NOMO-1 treated with dmso at 0.1 percent for 144 hours (cell line): Measurements from ENCODE around the gene DRAP1.
"Not testable (repeated sequence)": the region's sequence is repeated elsewhere in the genome, so short reads cannot be mapped to it uniquely, and the experiment has no call there.

ENCODE experiments used
- DNase-seq: peaks from one replicate; lab custom pipeline; 2025; ENCODE audit not compliant: unreplicated experiment; lab: John Stamatoyannopoulos, UW

Gene DRAP1

DNA sequence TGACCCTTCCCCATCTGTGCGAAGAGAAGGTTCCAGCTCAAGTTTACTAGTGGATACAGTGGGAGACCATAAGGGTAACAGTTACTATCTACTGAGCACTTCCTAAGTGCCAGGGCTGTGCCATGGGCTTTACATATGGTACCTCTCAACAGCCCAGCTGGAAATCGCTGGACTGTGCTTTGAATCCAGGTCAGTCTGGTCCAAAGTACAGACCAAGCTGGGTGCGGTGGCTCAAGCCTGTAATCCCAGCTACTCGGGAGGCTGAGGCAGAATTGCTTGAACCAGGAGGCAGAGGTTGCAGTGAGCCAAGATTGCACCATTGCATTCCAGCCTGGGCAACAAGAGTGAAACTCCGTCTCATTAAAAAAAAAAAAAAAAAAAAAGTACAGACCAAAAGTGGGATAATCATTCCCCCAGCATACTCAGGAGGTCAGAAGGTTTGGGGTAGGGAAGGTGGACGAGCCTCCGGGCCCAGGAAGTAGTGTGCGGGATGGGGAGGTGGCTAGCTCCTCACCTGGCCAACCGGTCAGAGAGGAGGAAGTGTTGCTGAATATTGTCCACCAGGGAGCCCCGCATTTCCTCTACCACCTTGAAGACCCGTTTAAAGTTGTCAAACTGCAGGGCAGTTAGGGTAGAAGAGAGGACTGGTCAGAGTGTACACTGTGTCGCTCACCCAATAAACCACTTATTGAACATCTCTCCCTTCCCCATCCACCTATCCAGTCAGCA, 33.3 kb upstream of the DRAP1 start:
- DNase-seq = no peak

DNA sequence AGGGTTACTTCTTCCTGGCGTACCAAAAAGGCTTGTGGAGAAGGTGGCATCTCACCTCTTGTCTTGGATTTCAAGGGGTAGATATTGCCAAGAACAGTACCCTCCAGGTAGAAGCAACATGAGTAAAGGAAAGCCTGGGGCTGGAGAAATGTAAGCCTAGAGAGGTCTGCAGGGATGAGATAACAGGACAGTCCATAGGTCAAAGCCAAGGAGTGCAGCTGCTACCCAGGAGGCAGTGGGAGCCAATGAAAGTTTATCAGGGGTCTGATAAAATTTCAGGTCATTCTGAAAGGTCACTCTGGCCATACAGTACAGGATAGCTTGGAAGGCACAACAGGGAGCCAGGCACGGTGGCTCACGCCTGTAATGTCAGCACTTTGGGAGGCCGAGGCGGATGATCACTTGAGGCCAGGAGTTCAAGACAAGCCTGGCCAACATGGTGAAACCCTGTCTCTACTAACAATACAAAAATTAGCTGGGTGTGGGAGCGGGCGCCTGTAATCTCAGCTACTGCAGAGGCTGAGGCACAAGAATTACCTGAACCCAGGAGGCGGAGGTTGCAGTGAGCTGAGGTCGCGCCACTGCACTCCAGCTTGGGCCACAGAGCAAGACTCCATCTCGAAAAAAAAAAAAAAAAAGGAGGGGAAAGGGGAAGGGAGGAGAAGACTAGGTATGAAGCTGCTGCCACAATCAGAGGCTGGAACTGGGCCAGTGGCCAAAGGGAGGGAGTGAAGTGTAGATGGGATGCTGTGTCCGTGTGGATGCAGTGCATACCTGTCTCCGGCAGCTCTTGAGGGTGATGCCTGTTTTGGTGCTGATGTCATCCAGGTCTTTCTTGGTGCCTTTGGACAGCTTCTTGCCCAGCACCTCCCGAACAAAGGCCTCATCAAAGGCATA, 32.2 kb upstream of the DRAP1 start:
- no peak for DNase-seq

DNA sequence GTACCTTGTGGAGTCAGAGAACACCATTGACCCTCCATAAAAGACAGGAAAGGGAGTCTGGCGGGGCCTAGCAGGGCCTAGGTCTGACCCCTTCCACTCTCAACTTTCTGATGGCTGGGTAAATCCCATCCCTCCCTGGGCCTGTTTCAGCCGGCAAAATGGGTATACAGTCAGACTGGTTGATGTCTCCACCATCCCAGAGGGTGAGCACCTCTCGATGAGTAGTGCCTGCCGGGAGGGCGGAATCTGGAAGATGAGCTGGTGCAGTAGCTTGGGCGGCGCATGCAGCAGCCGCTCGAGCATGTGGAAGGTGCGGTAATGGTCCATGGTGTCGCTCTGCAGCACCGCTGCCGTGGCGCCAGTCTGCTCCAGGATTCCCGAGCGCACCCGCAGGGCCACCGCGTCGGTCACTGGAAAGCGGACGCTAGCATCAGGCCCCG, 31.5 kb upstream of the DRAP1 start:
- DNase-seq = no peak

DNA sequence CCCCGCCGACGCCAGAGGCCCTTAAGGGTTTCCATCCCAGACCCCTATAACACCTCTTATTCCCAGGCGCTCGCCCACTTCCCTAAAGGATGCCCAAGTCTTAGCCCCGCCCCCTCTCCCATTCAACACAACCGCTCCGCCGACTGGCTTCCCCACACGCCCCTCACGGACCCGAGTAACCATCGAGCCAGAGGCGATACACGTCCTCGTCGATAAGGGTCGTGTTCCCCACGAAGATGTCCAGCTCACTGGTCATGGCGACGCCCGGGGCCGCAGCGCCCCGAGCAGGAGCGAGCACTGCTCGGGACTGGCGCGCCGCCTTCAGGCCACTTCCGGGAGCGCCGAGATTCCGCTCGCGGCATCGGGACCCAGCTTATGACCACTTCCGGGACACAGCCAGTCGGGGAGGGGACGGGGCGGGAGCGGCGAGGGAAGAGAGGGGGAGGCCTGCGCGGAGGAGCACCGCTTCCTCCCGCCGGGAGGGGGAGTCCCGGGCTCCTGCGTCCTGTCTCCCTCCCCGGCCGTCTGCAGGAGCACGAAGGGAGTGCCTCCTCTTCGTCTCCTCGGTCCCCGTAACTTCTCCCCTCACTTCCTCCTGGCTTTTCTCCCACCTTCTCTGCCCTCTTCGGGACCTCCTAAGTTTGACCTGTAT, 30.9 kb upstream of the DRAP1 start, which contains the start of gene FIBP:
TSS of gene FIBP (minus strand) at position 309 of the 652 bp plus-strand sequence. CDS start at position 256, 53 bp downstream.
- DNase-seq = peak; percentile 95

DNA sequence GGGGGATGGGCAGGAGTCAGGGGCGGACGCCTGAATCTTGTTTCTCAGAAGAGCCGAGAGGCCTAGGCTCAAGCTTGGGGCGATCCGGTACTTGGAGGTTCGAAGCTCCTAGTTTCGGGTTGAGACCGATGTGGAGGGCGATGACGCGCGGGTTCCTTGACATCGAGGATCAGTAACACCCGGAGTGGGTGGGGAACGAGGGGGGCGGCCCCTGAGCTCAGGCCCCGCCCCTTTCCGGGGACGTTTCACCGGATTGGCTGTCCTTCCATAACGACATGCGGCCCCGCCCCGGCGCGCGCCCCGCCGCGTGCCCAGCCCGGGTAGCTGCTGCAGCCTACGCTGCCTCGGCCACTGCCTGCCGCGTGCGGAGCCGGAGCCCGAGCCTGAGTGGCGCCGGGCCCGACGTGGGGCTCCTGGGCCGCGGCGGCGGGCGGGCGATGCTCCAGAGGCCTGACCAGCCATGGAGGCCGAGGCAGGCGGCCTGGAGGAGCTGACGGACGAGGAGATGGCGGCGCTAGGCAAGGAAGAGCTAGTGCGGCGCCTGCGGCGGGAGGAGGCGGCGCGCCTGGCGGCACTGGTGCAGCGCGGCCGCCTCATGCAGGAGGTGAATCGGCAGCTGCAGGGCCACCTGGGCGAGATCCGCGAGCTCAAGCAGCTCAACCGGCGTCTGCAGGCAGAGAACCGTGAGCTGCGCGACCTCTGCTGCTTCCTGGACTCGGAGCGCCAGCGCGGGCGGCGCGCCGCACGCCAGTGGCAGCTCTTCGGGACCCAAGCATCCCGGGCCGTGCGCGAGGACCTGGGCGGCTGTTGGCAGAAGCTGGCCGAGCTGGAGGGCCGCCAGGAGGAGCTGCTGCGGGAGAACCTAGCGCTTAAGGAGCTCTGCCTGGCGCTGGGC, 28.7 kb upstream of the DRAP1 start, which contains the start of gene CCDC85B:
TSS of gene CCDC85B (plus strand) at position 350 of the 895 bp plus-strand sequence. CDS start at position 461, 111 bp downstream.
- peak; percentile 85 for DNase-seq

DNA sequence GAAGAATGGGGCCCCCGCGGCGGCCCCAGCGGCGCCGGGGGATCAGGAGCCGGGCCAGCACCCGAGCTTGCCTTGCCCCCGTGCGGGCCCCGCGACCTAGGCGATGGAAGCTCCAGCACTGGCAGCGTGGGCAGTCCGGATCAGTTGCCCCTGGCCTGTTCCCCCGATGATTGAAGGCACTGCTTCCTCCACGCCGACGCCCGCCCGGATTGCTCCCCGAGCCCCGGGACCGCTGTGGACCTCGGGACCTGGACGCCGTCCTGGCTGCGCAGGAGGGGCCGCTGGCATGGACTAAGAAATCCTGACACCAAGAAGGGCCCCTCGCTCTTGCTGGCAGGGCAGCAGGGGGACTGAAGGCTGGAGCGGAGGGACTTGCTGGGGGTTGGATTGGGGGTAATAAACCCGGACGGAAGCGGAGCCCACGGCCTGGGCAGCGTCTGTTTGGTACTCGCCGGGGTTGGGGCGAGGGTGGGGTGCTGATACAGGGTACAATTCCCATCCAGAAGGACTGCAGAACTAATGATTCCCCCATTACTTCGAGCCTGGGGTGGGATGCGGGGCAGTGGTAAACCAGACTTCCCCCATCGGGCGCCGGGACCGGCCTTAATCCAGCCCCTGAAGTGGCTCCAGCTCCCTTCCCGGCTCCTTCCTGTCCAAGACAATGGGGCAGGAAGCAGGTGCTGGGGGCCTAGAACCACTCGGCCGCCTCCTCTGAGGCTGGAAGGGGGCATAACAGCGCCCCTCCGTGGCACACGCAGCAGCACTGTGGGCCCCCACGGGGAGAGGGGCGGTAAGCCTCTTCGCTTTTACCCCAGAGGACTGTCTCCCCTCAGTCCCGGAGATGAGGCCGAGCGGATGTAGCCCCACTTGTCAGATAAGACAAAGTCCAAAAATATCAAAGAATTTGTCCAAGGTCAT, 27.7 kb upstream of the DRAP1 start:
- no peak for DNase-seq

DNA sequence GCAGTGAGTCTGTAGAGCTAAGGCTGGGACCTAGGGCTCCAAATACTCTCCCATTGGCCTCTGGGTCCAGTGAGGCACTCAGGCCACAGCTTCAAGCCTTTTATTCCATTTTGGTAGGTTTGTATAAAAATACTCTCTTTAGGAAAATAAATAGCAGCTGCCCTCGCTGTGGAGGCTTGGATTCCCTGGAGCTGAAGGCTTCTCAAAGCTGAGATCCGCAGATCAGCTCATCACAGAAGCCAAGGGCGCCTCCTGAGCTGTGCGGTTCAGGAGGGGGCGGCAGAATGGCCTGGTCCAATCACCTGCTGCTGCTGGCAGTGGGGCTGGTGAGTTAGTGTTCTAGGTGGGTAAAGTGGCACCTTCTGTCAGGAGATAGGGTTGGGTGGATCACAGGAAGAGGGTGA, 27.1 kb upstream of the DRAP1 start:
- DNase-seq = not testable (repeated sequence)

DNA sequence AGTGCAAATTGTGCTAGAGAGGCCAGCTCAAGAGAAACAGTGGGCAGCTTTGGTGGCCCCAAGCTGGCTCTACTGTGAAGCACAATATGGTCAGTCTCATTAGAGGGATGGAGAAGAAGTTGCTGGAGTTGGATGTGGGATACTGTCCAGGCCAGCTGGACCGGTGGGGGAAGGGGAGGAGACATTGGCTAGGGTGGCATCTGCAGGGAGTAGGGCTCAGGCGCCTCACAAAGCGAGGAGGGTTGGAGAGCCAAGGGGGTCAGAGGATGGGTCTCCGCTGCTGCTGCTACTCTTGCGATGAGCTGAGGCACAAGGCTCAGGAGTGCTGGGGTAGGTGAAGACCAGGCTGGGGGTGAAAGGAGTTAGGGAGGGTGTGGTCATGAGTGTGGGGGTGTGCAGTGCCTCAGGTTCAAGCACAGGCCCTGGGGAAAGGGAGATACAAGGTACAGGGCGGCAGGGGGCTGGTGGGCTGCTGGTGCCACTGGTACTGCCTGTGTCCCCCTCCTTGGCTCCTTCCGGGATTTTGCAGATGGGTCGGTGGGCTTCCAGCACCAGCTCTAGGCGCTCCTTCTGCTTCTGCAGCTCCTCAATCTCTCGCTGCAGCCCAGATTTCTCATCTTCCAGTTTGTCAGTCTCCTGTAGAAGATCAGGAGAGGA, 26.4 kb upstream of the DRAP1 start:
- DNase-seq = no peak

DNA sequence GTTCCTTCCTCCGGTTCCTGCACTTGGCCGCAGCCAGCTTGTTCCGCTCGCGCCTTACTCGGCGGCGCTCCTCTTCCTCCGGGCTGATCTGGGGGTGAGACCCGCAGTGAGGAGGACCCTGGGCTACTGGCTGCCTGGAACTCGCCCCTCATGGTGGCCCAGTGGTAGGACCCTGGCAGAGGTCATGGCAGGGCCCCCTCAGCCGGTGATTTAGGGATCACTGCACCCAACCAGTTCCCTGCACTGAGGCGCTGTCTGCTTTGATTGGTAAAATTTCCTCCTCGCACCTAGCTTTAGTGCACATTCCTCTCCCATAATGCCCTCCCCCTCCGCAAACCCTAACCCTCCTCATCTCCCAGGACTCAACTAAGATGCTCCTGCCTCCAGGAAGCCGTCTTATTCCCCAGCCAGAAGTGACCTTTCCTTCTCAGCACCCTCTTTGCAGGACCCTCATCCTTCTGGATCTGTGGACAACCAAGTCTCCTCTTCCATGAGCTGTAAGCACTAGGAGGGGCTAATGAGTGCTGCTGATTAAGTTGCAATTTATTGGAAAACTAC, 25.1 kb upstream of the DRAP1 start:
- peak; percentile 21 for DNase-seq

DNA sequence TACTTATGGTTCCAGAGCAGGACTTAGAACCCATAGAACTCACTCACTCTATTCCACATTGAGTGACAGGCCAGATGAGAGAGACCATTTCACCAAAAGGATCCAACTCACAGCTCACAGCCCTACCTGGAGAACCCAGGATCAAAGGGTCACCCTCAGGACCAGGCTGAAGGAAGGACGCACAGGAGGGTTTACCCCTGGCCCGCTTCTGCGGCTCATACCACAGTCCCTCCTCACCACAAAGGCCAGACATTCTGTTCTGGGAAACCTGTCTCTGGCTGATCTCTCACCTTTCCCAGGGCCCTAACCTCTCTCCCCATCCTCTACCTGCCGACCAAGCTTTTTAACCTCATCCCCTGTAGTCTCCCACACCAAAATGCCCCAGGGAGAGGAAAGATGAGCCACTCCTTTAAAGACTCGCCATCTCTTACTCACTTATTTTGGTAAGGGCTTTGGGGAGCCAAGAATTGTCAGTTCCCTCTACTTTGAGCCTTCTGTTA, 23.7 kb upstream of the DRAP1 start:
- DNase-seq = no peak

DNA sequence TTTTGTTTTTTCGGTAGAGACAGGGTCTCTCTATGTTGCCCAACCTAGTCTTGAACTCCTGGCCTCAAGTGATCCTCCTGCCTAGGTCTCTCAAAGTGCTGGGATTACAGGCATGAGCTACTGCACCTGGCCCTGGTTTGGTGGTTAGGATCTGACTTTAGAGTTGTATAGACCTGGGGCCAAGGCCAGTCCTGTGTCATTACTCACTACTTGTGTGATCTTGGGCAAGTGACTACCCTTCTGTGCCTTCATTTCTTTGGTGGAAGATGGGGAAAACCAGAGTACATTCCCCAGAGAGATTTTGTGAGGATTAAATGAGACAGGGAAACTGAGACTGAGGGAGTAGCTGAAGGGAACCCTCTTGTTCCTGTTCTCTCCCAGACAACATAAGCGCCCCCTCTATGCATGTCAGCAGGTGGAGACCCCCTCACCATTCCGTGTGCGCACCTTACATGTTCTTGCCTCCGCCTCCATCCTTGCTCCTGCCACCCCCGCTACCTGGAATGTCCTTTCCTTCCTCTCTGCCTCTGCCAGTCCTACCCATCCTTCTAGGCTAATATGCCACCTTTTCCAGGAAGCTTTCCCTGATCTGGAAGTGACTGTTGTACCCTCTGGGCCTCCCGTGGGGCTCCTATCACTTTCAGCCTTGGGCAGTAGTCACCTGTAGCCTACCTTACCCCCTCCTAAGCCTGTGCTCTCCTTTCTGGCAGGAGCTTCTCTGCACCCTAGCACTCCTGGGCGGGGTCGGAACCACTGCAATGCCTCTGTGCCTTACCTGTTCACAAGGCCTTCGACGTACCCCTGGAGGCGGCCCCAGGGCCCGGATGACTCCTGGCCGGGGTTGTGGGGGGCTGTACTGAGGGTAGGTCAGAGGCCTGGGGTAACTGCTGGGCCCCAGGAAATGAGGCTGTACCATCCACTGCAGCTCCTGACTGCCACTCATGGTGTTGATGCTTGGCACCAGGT, 22.9 kb upstream of the DRAP1 start:
- DNase-seq = no peak

DNA sequence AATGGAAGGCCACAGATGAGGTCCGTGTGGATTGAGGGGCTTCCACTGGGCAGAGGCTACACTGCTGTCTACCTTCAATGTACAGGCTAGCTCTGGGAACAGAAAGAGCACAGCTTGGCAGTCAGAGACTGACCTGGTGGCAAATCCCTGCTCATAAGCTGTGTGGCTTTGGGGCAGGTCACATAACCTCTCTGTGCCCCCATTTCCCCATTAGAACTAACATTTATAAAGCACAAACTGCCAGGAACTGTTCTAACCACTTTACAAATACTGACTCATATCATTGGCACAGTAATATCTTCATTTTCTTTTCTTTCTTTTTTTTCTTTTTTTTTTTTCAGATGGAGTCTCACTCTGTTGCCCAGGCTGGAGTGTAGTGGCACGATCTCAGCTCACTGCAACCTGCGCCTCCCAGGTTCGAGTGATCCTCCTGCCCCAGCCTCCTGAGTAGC, 22.2 kb upstream of the DRAP1 start:
- DNase-seq = no peak

DNA sequence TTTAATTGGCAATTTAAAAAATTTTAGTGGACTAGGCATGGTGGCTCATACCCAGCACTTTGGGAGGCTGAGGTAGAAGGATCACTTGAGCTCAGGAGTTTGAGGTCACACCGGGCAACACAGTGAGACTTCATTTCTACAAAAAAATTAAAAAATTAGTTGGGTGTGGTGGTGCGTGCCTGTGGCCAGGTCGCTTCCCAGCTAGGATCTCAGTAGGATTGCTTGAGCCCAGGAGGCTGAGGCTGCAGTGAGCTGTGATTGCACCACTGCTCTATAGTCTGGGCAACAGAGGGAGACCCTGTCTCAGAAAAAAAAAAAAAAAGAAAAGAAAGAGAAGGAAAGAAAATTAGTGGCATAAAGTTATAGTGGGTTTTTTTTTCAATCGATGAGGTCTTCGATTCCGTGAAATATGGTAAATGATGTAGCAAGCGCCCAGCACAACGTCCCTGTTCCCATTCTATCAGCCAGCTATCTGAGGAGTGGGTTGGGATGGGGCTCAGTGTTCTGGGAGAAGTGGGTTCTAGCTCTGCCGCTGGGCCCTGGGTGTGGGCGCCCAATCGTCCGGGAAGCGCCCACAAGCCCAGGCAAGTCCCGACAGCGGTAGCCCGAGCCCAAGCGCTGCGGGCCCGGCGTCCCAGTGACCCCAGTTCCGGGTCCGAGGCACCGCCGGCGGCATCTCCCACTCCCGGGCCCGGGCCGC, 20.4 kb upstream of the DRAP1 start:
- no peak for DNase-seq

DNA sequence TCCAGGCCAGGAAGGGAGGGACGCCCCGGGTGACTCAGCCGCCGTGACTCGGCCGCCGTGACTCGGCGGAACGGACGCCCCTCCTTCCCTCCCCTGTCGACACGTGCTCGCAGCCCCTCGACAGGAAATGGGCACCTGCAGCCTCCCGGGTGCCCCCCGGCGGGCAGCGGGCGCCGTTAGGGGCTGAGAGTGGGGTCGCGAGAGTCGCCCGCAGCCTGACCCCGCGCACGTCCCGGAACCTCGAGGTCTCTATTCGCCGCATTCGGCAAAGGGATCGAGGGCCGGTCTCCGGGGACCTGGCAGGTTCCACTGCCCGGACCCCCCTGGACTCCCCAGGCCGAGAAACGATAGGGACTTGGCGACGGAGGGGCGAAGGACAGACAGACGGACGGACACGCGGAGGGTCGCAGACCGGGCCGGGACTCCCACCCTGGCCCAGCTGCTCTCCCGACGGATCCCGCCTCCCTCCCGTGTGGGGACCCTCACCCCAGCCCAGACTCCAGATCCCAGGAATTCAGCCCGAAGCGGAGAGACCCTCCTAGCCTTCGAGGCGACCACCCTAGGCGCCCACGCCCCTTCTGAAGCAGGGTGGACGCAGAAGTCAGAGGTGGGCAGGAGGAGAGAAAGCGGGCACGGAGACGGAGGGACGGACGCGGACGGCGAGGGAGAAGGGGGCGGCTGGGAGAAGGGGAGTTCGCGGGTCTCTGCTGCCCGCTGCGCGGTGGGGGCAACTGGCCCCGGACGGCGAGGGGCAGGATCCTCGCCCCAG, 19.7 kb upstream of the DRAP1 start:
- DNase-seq = peak; percentile 5

DNA sequence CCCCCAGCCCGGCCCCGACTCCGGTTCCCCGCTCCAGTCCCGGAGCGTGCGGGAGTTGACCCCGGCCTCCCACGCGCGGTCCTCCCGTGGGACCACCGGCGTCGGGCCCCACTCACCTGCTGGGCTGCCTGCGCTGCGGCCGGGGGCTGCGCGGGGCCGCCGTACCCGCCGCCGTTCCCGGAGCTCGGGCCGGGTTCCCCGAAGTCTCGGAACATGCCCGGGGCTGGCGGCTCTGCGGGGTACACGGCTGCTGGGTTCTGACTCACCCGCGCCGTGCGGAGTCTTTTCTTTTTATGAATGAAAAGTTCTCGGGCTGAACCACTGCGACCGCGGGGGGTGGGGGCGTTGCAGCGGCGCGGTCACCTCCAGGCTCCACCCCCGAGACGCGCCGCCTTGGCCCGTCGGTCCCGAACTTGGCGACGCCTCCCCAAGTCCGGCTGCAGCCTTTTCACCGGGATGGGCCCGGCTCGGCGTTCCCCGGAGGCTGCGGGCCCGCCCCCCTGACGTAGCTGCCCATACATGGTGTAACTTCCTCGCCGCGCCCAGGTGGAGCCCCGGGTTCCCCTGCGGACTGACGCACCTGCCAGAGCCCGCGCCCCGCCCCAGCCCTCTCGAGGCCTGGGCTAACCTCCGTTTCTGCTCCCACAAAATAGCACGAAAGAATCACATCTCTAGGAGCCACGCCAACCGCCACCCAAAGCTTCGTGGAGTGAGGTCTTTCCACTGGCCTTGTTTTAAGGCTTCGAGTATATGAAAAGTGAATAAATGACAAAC, 18.9 kb upstream of the DRAP1 start, which contains the start of gene FOSL1:
TSS of gene FOSL1 (minus strand) at position 264 of the 774 bp plus-strand sequence. CDS start at position 215, 49 bp downstream.
- peak; percentile 84 for DNase-seq
